ENCODE data around the gene KIRREL3. TPM values are rescaled to one million over a fixed set of nuclear protein-coding genes. Genes with fewer than 3 reads are reported as not detected.

The KIRREL3 gene
- total and polyA plus RNA-seq, 2 donors (not counting 3 experiments of a cell fraction or from before 2014, with no cell fraction given): not detected

GRCh38 chr11:126411971-126412381 lies 588.6 kb downstream of the KIRREL3 start:
- Histone ChIP-seq H3K27me3 (ENCODE audit: control insufficient read depth in 2 of 2, insufficient read depth in 2 of 2, low read length in 2 of 2) (no peaks in the 10 kb centered on the region), H3K9me1 (replicated peaks; ENCODE audit: control insufficient read depth, extremely low read depth, insufficient read depth, low read length) (no peaks in the 10 kb centered on the region), H3K27ac (ENCODE audit: insufficient read depth, low read depth, low read length) (no peak overlapping the region), H4K20me1 (replicated peaks; ENCODE audit: control insufficient read depth, extremely low read depth, insufficient read depth, low read length) (no peaks in the 10 kb centered on the region), H3K4me3 (replicated peaks in 1 of 3; ENCODE audit: insufficient read depth in 1 of 3, low read depth in 1 of 3, low read length in 3 of 3) (no peak overlapping the region), H3K79me2 (ENCODE audit: control insufficient read depth, insufficient read depth, low read length) (no peaks in the 10 kb centered on the region), H3K9me3 (replicated peaks; ENCODE audit: control insufficient read depth, insufficient read depth, low read length) (no peaks in the 10 kb centered on the region), H3K36me3 (ENCODE audit: control insufficient read depth in 2 of 2, extremely low read depth in 1 of 2, insufficient read depth in 2 of 2, low read length in 2 of 2) (peaks cover 0 to 5% of the 10 kb centered on the region in 2 experiments), H2AFZ (ENCODE audit: low read depth, low read length) (no peak overlapping the region), H3K9ac (replicated peaks; ENCODE audit: extremely low read depth, insufficient read depth, low read length) (no peak overlapping the region), H3K4me1 (ENCODE audit: control insufficient read depth, extremely low read depth, insufficient read depth, low read length) (peaks cover 6% of the 10 kb centered on the region), H3K4me2 (ENCODE audit: insufficient read depth, low read length) (no peak overlapping the region)
- intact Hi-C loops (cut with micrococcal nuclease): no loop called here
- ChIA-PET POLR2A (no interaction called here), CTCF (interaction anchor here (0.7 to 3.1 kb wide), 3 partner anchors 10 to 69 kb away, joined by 3 to 12 read pairs (median 3); no protein-coding TSS in a partner anchor)
- TF ChIP-seq FOS (IDR thresholded peaks at IDR 0.05; ENCODE audit: borderline replicate concordance, insufficient read depth, low read length) (no peak), GATA2 (IDR thresholded peaks at IDR 0.05; ENCODE audit: insufficient read depth, insufficient read length, low read depth, low read length) (no peak), CTCF (IDR thresholded peaks at IDR 0.05; ENCODE audit: extremely low read depth in 1 of 2, insufficient read depth in 1 of 2, low read depth in 1 of 2, low read length in 2 of 2) (no peak), POLR2AphosphoS5 (IDR thresholded peaks at IDR 0.05; ENCODE audit: insufficient read depth, low read depth, low read length) (no peak), EZH2 (IDR thresholded peaks at IDR 0.05; ENCODE audit: borderline replicate concordance, low read depth, low read length, severe bottlenecking) (no peak), POLR2A (IDR thresholded peaks at IDR 0.05; ENCODE audit: low read depth, low read length) (no peak), MAX (IDR thresholded peaks at IDR 0.05; ENCODE audit: insufficient read depth, insufficient read length) (no peak), JUN (IDR thresholded peaks at IDR 0.05; ENCODE audit: borderline replicate concordance, insufficient read depth, insufficient read length, low read depth) (no peak)
- no TSS peak for BruUV-seq (replicated peaks)
- FAIRE-seq (no peak), DNase-seq (ENCODE audit: low read depth, low spot score) (no peak)
- dilution Hi-C loops (cut with MboI; ENCODE audit: extremely low pct_ligation_motif_present, low sequenced_read_pairs): no loop called here

Measured in endothelial cell of umbilical vein (primary cell).